Measurements from ENCODE around the gene RTBDN. TPM values are rescaled to one million over a fixed set of nuclear protein-coding genes. Genes with fewer than 3 reads are reported as not detected.
A peak's percentile ranks its signal among the peaks of the same experiment; 100 is the strongest.

Gene RTBDN
- total and polyA plus RNA-seq, 2 of the 8 experiments (the other 6 are each of a cell fraction or from before 2014, with no cell fraction given) = 4.0 to 4.8 TPM

DNA sequence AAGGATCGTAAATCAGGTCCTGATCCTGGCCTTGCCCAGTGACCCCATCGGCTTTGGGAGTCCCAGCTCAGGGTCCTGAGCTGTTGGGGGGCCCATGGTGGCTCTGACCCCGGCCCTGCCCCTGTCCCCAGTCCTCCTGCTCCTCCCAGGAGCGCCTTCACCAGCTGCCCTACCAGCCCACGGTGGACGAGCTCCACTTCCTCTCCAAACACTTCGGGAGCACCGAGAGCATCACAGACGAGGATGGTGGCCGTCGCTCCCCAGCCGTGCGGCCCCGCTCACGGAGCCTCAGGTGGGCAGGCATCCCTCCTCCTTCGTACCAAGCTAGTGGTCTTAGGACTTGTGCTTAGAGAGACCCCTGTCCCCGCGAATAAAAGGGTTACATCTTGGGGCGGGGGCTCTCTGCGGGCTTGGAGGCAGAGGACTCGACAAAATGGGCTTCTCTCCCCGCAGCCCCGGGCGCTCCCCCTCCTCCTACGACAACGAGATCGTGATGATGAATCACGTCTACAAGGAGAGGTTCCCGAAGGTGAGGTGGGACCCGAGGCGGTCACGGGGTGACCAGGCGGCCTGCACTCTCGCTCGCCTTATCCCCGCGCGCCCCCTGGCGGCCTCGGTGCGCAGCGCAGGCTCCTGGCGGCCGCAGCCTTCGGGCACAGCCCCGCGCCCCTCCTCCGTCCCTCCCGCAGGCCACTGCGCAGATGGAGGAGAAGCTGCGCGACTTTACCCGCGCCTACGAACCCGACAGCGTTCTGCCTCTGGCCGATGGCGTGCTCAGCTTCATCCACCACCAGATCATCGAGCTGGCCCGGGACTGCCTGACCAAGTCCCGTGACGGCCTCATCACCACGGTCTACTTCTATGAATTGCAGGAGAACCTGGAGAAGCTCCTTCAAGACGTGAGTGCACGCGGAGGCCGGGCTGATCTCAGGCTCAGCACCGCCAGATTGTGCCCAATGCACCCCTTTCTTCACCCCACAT is 13.1 kb upstream of the RTBDN start (continued):
- TF ChIP-seq MAX (IDR thresholded peaks at IDR 0.05) = peak; percentile 76
- 0 out of 2 replicates have a peak, but pooled peaks have one; percentile 18 for TF ChIP-seq RBBP5 (IDR thresholded peaks at IDR 0.05; ENCODE audit: borderline replicate concordance, low read depth, low read length)
- TF ChIP-seq CTBP2 (IDR thresholded peaks at IDR 0.05; ENCODE audit: borderline replicate concordance, insufficient read depth, insufficient read length, low read length) = no peak
- TF ChIP-seq JUN (IDR thresholded peaks at IDR 0.05; ENCODE audit: low read depth, low read length) = no peak
- TF ChIP-seq POLR2AphosphoS5 (IDR thresholded peaks at IDR 0.05; ENCODE audit: low read depth, low read length) = peak; percentile 29; the same call in 1 of the 2 replicates
- no peak for TF ChIP-seq HDAC6 (IDR thresholded peaks at IDR 0.05; ENCODE audit: low read depth, low read length)
- peak; percentile 3; the same call in 1 of the 2 replicates for TF ChIP-seq TEAD4 (IDR thresholded peaks at IDR 0.05; ENCODE audit: low read depth, low read length)
- no peak for TF ChIP-seq BACH1 (IDR thresholded peaks at IDR 0.05; ENCODE audit: low read length)
- no peak for TF ChIP-seq KDM5A (IDR thresholded peaks at IDR 0.05; ENCODE audit: low read length)
- TF ChIP-seq CEBPB (IDR thresholded peaks at IDR 0.05; ENCODE audit: low read depth, low read length) = 0 out of 2 replicates have a peak, but pooled peaks have one; percentile 2
- TF ChIP-seq CHD1 (IDR thresholded peaks at IDR 0.05; ENCODE audit: low read depth, low read length) = no peak
- TF ChIP-seq SIN3A (conservative IDR thresholded peaks at IDR 0.05 in 1 of 2, IDR thresholded peaks at IDR 0.05 in 1 of 2; ENCODE audit: low read depth in 1 of 2, low read length in 2 of 2) = no peak; a peak in 1 of 4 replicates
- peak; percentile 78 for TF ChIP-seq CREB1 (IDR thresholded peaks at IDR 0.05)
- TF ChIP-seq, protein P1, sequence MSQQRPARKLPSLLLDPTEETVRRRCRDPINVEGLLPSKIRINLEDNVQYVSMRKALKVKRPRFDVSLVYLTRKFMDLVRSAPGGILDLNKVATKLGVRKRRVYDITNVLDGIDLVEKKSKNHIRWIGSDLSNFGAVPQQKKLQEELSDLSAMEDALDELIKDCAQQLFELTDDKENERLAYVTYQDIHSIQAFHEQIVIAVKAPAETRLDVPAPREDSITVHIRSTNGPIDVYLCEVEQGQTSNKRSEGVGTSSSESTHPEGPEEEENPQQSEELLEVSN (IDR thresholded peaks at IDR 0.05) = peak; percentile 63
- TF ChIP-seq TBP (IDR thresholded peaks at IDR 0.05; ENCODE audit: low read depth, low read length) = no peak
- no peak for TF ChIP-seq SUZ12 (IDR thresholded peaks at IDR 0.05; ENCODE audit: low read length)
- peak; percentile 58; the same call in 1 of the 2 replicates for TF ChIP-seq SP4 (IDR thresholded peaks at IDR 0.05; ENCODE audit: low read length)
- no peak for TF ChIP-seq BCL11A (IDR thresholded peaks at IDR 0.05; ENCODE audit: low read depth in 2 of 2, low read length in 2 of 2)
- no peak for TF ChIP-seq HDAC2 (IDR thresholded peaks at IDR 0.05; ENCODE audit: borderline replicate concordance in 1 of 2, low read depth in 2 of 2, low read length in 2 of 2)
- no peak for TF ChIP-seq NANOG (IDR thresholded peaks at IDR 0.05; ENCODE audit: insufficient read depth, low read depth, low read length, poor library complexity, severe bottlenecking)
- no peak for TF ChIP-seq BRCA1 (IDR thresholded peaks at IDR 0.05; ENCODE audit: low read depth, low read length)
- TF ChIP-seq RAD21 (IDR thresholded peaks at IDR 0.05 in 1 of 2, conservative IDR thresholded peaks at IDR 0.05 in 1 of 2; ENCODE audit: low read depth in 2 of 2, low read length in 2 of 2) = peak; percentile 92 to 94

Data from H1 (cell line).